PC-9 (cell line): ENCODE measurements around the gene DIRAS3.

Experiments
- EZH2 ChIP-seq: fragments of 200-600 bp; sonication (generic); IDR thresholded peaks from 2 replicates; pipeline ENCODE4 v1.8.0; 2017; ENCODE audit warnings: antibody characterized with exemption, low read depth
- TF ChIP-seq, protein P1 (sequence below): fragments of 200-600 bp; sonication (generic); conservative IDR thresholded peaks from 2 replicates; pipeline ENCODE4 v1.6.1; 2017; ENCODE audit warnings: mixed run types, antibody characterized with exemption, mild to moderate bottlenecking, moderate library complexity

DNA sequence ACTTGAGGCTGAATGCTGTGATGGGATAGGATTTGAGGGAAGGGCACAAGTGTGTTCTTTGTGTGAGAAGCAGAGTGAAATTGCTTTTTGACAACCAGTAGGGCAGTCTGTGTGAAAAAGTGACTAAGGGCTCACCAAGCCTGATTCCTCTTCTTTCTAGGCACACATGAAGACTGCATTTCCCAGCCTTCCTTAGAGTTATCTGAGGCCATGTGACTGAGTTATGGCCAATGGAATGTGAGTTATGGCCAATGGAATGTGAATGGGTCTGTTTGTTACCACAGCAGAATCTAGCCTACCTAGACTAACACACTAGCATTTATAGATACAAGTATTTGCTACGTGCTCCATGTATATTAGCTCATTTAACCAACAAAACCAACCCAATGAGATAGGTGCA, 35.3 kb upstream of the DIRAS3 start:
- TF ChIP-seq, protein P1, sequence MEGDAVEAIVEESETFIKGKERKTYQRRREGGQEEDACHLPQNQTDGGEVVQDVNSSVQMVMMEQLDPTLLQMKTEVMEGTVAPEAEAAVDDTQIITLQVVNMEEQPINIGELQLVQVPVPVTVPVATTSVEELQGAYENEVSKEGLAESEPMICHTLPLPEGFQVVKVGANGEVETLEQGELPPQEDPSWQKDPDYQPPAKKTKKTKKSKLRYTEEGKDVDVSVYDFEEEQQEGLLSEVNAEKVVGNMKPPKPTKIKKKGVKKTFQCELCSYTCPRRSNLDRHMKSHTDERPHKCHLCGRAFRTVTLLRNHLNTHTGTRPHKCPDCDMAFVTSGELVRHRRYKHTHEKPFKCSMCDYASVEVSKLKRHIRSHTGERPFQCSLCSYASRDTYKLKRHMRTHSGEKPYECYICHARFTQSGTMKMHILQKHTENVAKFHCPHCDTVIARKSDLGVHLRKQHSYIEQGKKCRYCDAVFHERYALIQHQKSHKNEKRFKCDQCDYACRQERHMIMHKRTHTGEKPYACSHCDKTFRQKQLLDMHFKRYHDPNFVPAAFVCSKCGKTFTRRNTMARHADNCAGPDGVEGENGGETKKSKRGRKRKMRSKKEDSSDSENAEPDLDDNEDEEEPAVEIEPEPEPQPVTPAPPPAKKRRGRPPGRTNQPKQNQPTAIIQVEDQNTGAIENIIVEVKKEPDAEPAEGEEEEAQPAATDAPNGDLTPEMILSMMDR = no peak
- TF ChIP-seq EZH2 = no peak
